IMR-90 (cell line): ENCODE data around the gene HCCS. TPM values are rescaled to one million over a fixed set of nuclear protein-coding genes. Genes with fewer than 3 reads are reported as not detected.

Source experiments
- ATAC-seq: fragments of 200-7000 bp; cut with Tn5 transposase; 2 replicates; pipeline ENCODE4 v1.9.1; 2020; ENCODE audit warnings: low read depth, mild to moderate bottlenecking, moderate library complexity
- BruUV-seq: library from RNA; stranded (reverse); fragments of 400-500 nt; replicated peaks from 2 replicates; lab custom pipeline; 2021; lab: Mats Ljungman, UMichigan
- CTCF ChIA-PET: fragments of 300-600 bp; formaldehyde crosslinking; extraction: SDS; loops from one replicate; lab custom pipeline; 2021; ENCODE audit warnings: antibody characterized with exemption; lab: Yijun Ruan, JAX
- POLR2A ChIA-PET: fragments of 300-600 bp; sonication (Branson Sonifier 250); formaldehyde crosslinking; loops from one replicate; lab custom pipeline; 2022; ENCODE audit warnings: antibody characterized with exemption; ENCODE audit not compliant: unreplicated experiment; lab: Charles Lee
- DNase-seq: peaks from one replicate; pipeline ENCODE4 v3.0.0; 2013
- H2AFZ ChIP-seq: replicated peaks from 2 replicates; pipeline ENCODE3; 2013; ENCODE audit warnings: low read length, mild to moderate bottlenecking; ENCODE audit not compliant: poor library complexity
- H2AK5ac ChIP-seq: 2 replicates; pipeline ENCODE4 v1.6.1; 2013; ENCODE audit warnings: low read depth, low read length, inconsistent platforms
- H2AK9ac ChIP-seq: replicated peaks from 2 replicates; pipeline ENCODE3; 2013; ENCODE audit warnings: mild to moderate bottlenecking, low read depth, low read length, moderate library complexity; ENCODE audit not compliant: poor library complexity
- H2BK120ac ChIP-seq: 2 replicates; pipeline ENCODE4 v1.6.1; 2013; ENCODE audit warnings: low read depth, low read length, inconsistent platforms
- H2BK15ac ChIP-seq: 3 replicates; pipeline ENCODE4 v1.6.1; 2013; ENCODE audit warnings: low read depth, low read length, inconsistent platforms
- H2BK20ac ChIP-seq: 2 replicates; pipeline ENCODE4 v1.6.1; 2013; ENCODE audit warnings: low read depth, mild to moderate bottlenecking, inconsistent platforms, low read length, moderate library complexity
- H2BK5ac ChIP-seq: 2 replicates; pipeline ENCODE4 v1.6.1; 2013; ENCODE audit warnings: mild to moderate bottlenecking, low read depth, low read length, inconsistent platforms; ENCODE audit not compliant: poor library complexity, severe bottlenecking
- H3K14ac ChIP-seq: replicated peaks from 2 replicates; pipeline ENCODE4 v1.6.1; 2013; ENCODE audit warnings: low read depth, low read length, inconsistent platforms
- H3K18ac ChIP-seq: 2 replicates; pipeline ENCODE4 v1.6.1; 2013; ENCODE audit warnings: low read depth, low read length, control low read depth
- H3K23ac ChIP-seq: 2 replicates; pipeline ENCODE4 v1.6.1; 2013; ENCODE audit warnings: low read depth, low read length, inconsistent platforms
- H3K27ac ChIP-seq: 2 replicates; pipeline ENCODE4 v1.5.1; 2013; ENCODE audit warnings: mild to moderate bottlenecking, control low read depth, low read length; ENCODE audit not compliant: insufficient read depth
- H3K27me3 ChIP-seq: 2 replicates; pipeline ENCODE4 v1.6.1; 2013; ENCODE audit warnings: low read length; ENCODE audit not compliant: control insufficient read depth, insufficient read depth
- H3K36me3 ChIP-seq: 2 replicates; pipeline ENCODE4 v1.6.1; 2013; ENCODE audit warnings: low read length, mixed read lengths; ENCODE audit not compliant: control insufficient read depth, insufficient read depth
- H3K4ac ChIP-seq: 2 replicates; pipeline ENCODE4 v1.6.1; 2013; ENCODE audit warnings: low read depth, low read length, inconsistent platforms
- H3K4me1 ChIP-seq: 2 replicates; pipeline ENCODE4 v1.6.1; 2013; ENCODE audit warnings: low read length, mixed read lengths; ENCODE audit not compliant: control insufficient read depth, insufficient read depth
- H3K4me2 ChIP-seq: 2 replicates; pipeline ENCODE4 v1.6.1; 2013; ENCODE audit warnings: low read depth, mild to moderate bottlenecking, control low read depth, low read length, moderate library complexity
- H3K4me3 ChIP-seq: 2 replicates; pipeline ENCODE4 v1.5.1; 2013; ENCODE audit warnings: low read depth, mild to moderate bottlenecking, control low read depth, low read length, moderate library complexity; ENCODE audit not compliant: insufficient read depth
- H3K56ac ChIP-seq: 2 replicates; pipeline ENCODE4 v1.6.1; 2013; ENCODE audit warnings: low read length, inconsistent platforms; ENCODE audit not compliant: insufficient read depth; ENCODE audit errors: extremely low read depth
- H3K79me1 ChIP-seq, 2 experiments: 2 replicates each; pipeline ENCODE4 v1.6.1; 2013; ENCODE audit warnings: low read length in 2 of 2, inconsistent platforms in 1 of 2, low read depth in 1 of 2
- H3K9ac ChIP-seq: 2 replicates; pipeline ENCODE4 v1.6.1; 2013; ENCODE audit warnings: low read depth, low read length, control low read depth
- H3K9me1 ChIP-seq: 2 replicates; pipeline ENCODE4 v1.6.1; 2013; ENCODE audit warnings: low read length, inconsistent platforms; ENCODE audit not compliant: insufficient read depth
- H3K9me3 ChIP-seq: 2 replicates; pipeline ENCODE4 v1.6.1; 2013; ENCODE audit warnings: low read length; ENCODE audit not compliant: control insufficient read depth, insufficient read depth
- H4K20me1 ChIP-seq: 2 replicates; pipeline ENCODE4 v1.6.1; 2013; ENCODE audit warnings: low read length, inconsistent platforms; ENCODE audit not compliant: insufficient read depth
- H4K5ac ChIP-seq: 2 replicates; pipeline ENCODE4 v1.6.1; 2013; ENCODE audit warnings: mild to moderate bottlenecking, low read depth, low read length, control low read depth
- H4K8ac ChIP-seq, 2 experiments: 2 replicates each; pipeline ENCODE4 v1.6.1; 2013; ENCODE audit warnings: low read depth in 2 of 2, low read length in 2 of 2, control low read depth in 1 of 2, inconsistent platforms in 1 of 2
- H4K91ac ChIP-seq: 2 replicates; pipeline ENCODE4 v1.6.1; 2013; ENCODE audit warnings: low read depth, low read length, inconsistent platforms; ENCODE audit not compliant: insufficient read depth
- BHLHE40 ChIP-seq: fragments of 150-350 bp; IDR thresholded peaks from 2 replicates; pipeline ENCODE4 v1.6.1; 2016; ENCODE audit warnings: mild to moderate bottlenecking, low read depth, low read length
- CEBPB ChIP-seq: IDR thresholded peaks from 2 replicates; pipeline ENCODE4 v1.6.1; 2012; ENCODE audit warnings: low read depth, low read length, improper control_type of control experiment
- FOS ChIP-seq: fragments of 150-350 bp; IDR thresholded peaks from 2 replicates; pipeline ENCODE4 v1.6.1; 2016; ENCODE audit warnings: low read depth, low read length
- MAFK ChIP-seq: IDR thresholded peaks from 2 replicates; pipeline ENCODE4 v1.6.1; 2012; ENCODE audit warnings: low read depth, low read length, improper control_type of control experiment
- MAZ ChIP-seq: IDR thresholded peaks from 2 replicates; pipeline ENCODE4 v1.6.1; 2012; ENCODE audit warnings: low read depth, mild to moderate bottlenecking, low read length, improper control_type of control experiment, moderate library complexity, borderline replicate concordance
- POLR2A ChIP-seq: IDR thresholded peaks from 2 replicates; pipeline ENCODE4 v1.6.1; 2012; ENCODE audit warnings: mild to moderate bottlenecking, low read depth, low read length
- RAD21 ChIP-seq: IDR thresholded peaks from 2 replicates; pipeline ENCODE4 v1.6.1; 2012; ENCODE audit warnings: low read length, improper control_type of control experiment
- RCOR1 ChIP-seq: IDR thresholded peaks from 2 replicates; pipeline ENCODE4 v1.6.1; 2012; ENCODE audit warnings: mild to moderate bottlenecking, low read length, improper control_type of control experiment; ENCODE audit not compliant: insufficient replicate concordance
- RFX5 ChIP-seq: IDR thresholded peaks from 2 replicates; pipeline ENCODE4 v1.8.0; 2012; ENCODE audit warnings: low read depth, mild to moderate bottlenecking, low read length, moderate library complexity
- SMC3 ChIP-seq: fragments of 150-350 bp; IDR thresholded peaks from 2 replicates; pipeline ENCODE4 v1.6.1; 2016; ENCODE audit warnings: low read depth, mild to moderate bottlenecking, antibody characterized with exemption, low read length, moderate library complexity
- WGBS, 2 experiments: methylation state at CpG; one replicate each; pipeline versions ENCODE4 v1.1.5 to v1.1.7; 2013; ENCODE audit warnings: missing lambda C conversion rate in 2 of 2; ENCODE audit not compliant: insufficient read length in 1 of 2; ENCODE audit errors: extremely low coverage in 2 of 2; 5-methylcytosine and 5-hydroxymethylcytosine counted together
- dilution Hi-C: fragments of 300-500 bp; cut with HindIII; formaldehyde crosslinking; loops from one replicate; pipeline ENCODE4 v1.14.3; 2018; ENCODE audit warnings: low sequenced_read_pairs; ENCODE audit not compliant: unreplicated experiment
- in situ Hi-C: fragments of 300-500 bp; cut with MboI; formaldehyde crosslinking; loops from 3 replicates; pipeline ENCODE4 v1.14.3; 2019; ENCODE audit warnings: low sequenced_read_pairs, inconsistent platforms, mixed read lengths
- intact Hi-C: fragments of 100-400 bp; cut with micrococcal nuclease; formaldehyde crosslinking; loops from 2 replicates; pipeline ENCODE4 v1.10.0; 2022
- polyA plus RNA-seq, 3 experiments: library from polyadenylated mRNA; depleted of rRNA; stranded (reverse); fragments of >200 nt; gene quantifications; 2 replicates each; pipeline ENCODE4 v1.2.3, GENCODE V29; 2012; ENCODE audit warnings: low replicate concordance in 1 of 3
- total RNA-seq: library from RNA; depleted of rRNA; stranded (reverse); fragments of >200 nt; gene quantifications from 2 replicates; pipeline ENCODE4 v1.2.3, GENCODE V29; 2012
- TF ChIP-seq, protein P1 (sequence below): fragments of 150-350 bp; IDR thresholded peaks from 2 replicates; pipeline ENCODE4 v1.6.1; 2016; ENCODE audit warnings: low read depth, mild to moderate bottlenecking, low read length, moderate library complexity, borderline replicate concordance
- TF ChIP-seq, protein P2 (sequence below): fragments of 150-350 bp; IDR thresholded peaks from 2 replicates; pipeline ENCODE4 v1.6.1; 2017; ENCODE audit warnings: mild to moderate bottlenecking, antibody characterized with exemption, low read length, low read depth

HCCS gene
- total and polyA plus RNA-seq, 2 of the 4 experiments (the other 2 are of a cell fraction), result 24.0 to 28.6 TPM

DNA sequence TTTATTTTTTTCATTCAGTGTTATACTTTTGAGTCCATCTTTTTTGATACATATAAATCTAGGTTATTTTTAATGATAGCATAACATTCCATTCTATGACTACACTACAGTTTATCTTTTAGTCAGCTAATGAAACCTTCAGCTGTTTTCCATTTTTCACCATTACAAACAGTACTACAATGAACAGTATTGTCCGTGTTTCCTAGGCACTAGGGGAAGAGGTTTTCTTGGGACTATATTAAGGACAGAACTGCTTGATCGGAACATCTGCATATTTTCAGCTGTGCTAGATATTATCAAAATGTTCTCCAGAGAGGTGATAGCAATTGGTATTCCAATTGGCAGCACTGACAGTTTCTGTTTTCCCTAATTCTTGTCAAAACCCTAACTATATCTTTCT, 44.3 kb upstream of the HCCS start:
- no peak overlapping the region for H2BK5ac ChIP-seq
- no peak overlapping the region for H2BK120ac ChIP-seq
- H3K23ac ChIP-seq, result no peak overlapping the region
- DNase-seq (no peak), ATAC-seq (no peak)
- H3K56ac ChIP-seq, result no peak overlapping the region
- peak overlapping the region; percentile 63; the same call in 1 of the 2 replicates for H4K5ac ChIP-seq
- no peak overlapping the region for H3K27ac ChIP-seq
- ChIA-PET POLR2A (no interaction called here), CTCF (no interaction called here)
- in situ Hi-C loops (no loop called here), dilution Hi-C loops (no loop called here), intact Hi-C loops (no loop called here)
- H2BK15ac ChIP-seq, result no peak overlapping the region
- H3K9me3 ChIP-seq, result no peaks in the 10 kb centered on the region
- H3K9me1 ChIP-seq, result no peaks in the 10 kb centered on the region
- H3K27me3 ChIP-seq, result no peaks in the 10 kb centered on the region
- H3K4ac ChIP-seq, result no peak overlapping the region
- H2BK20ac ChIP-seq, result no peak overlapping the region
- H3K36me3 ChIP-seq, result no peaks in the 10 kb centered on the region
- H3K79me1 ChIP-seq, result no peaks in the 10 kb centered on the region
- WGBS, 2 experiments, result no CpG with 5 or more reads among the region's 2 CpGs
- no peaks in the 10 kb centered on the region for H4K20me1 ChIP-seq
- no peak overlapping the region for H4K91ac ChIP-seq
- H4K8ac ChIP-seq, result 0 out of 4 replicates have a peak overlapping the region, but pooled peaks of 1 of the 2 experiments have one; percentile 14
- H2AK9ac ChIP-seq, result no peak overlapping the region
- H3K4me1 ChIP-seq, result peaks cover 7% of the 10 kb centered on the region
- H3K18ac ChIP-seq, result peak overlapping the region; percentile 52; the same call in 1 of the 2 replicates
- no peak overlapping the region for H3K4me3 ChIP-seq
- H3K9ac ChIP-seq, result no peak overlapping the region
- H3K4me2 ChIP-seq, result peak overlapping the region; percentile 65; the same call in 1 of the 2 replicates
- TF ChIP-seq FOS, result no peak
- no peak for TF ChIP-seq CEBPB
- no peak for TF ChIP-seq RCOR1
- no peak for TF ChIP-seq SMC3
- TF ChIP-seq POLR2A, result no peak
- TF ChIP-seq, protein P1, sequence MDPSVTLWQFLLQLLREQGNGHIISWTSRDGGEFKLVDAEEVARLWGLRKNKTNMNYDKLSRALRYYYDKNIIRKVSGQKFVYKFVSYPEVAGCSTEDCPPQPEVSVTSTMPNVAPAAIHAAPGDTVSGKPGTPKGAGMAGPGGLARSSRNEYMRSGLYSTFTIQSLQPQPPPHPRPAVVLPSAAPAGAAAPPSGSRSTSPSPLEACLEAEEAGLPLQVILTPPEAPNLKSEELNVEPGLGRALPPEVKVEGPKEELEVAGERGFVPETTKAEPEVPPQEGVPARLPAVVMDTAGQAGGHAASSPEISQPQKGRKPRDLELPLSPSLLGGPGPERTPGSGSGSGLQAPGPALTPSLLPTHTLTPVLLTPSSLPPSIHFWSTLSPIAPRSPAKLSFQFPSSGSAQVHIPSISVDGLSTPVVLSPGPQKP, result no peak
- TF ChIP-seq, protein P2, sequence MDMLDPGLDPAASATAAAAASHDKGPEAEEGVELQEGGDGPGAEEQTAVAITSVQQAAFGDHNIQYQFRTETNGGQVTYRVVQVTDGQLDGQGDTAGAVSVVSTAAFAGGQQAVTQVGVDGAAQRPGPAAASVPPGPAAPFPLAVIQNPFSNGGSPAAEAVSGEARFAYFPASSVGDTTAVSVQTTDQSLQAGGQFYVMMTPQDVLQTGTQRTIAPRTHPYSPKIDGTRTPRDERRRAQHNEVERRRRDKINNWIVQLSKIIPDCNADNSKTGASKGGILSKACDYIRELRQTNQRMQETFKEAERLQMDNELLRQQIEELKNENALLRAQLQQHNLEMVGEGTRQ, result no peak
- no peak for TF ChIP-seq BHLHE40
- TF ChIP-seq RAD21, result no peak
- TF ChIP-seq RFX5, result no peak
- no peak for TF ChIP-seq MAZ
- no peak for TF ChIP-seq MAFK
- no peak overlapping the region for H3K14ac ChIP-seq
- no peak overlapping the region for H2AFZ ChIP-seq
- no TSS peak for BruUV-seq
- no peak overlapping the region for H2AK5ac ChIP-seq
